Retina (tissue), 1 donor: Measurements from ENCODE around the gene MSX1.

Experiments
- DNase-seq: peaks from one replicate; pipeline ENCODE4 v3.0.0-alpha.2; 2016

MSX1 gene

GRCh38 chr4:4870576-4871241 lies 11.2 kb downstream of the MSX1 start:
- no peak for DNase-seq

GRCh38 chr4:4871242-4871572 lies 11.7 kb downstream of the MSX1 start:
- DNase-seq: peak; percentile 55

GRCh38 chr4:4871573-4872313 lies 12.3 kb downstream of the MSX1 start:
- DNase-seq: no peak

- DNase-seq: no peak
Observed at GRCh38 chr4:4872314-4872903, 12.9 kb downstream of the MSX1 start.

- no peak for DNase-seq
Observed at GRCh38 chr4:4873203-4873602, 13.7 kb downstream of the MSX1 start.

DNA sequence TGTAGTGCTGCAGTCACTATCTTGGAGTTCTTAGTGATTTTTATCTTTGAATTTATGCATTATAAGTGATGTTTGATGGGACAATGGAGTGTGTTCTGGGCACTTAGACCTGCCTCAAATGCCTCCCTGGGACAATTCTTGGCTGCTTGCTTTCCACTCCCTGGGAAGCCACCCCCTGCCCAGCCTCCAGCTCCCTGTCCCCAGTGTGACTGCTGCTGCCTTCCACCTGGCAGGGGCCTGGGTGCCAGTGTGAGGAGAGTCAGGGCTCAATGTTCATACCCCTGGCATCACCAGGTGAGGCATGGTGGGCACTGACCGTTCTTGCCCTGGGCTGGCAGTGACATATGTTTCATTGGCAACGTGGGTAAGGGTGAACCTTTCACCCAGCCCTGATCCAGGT lies 14.8 kb downstream of the MSX1 start:
- DNase-seq: no peak

- no peak for DNase-seq
Observed at GRCh38 chr4:4875147-4875546, 15.7 kb downstream of the MSX1 start.

DNA sequence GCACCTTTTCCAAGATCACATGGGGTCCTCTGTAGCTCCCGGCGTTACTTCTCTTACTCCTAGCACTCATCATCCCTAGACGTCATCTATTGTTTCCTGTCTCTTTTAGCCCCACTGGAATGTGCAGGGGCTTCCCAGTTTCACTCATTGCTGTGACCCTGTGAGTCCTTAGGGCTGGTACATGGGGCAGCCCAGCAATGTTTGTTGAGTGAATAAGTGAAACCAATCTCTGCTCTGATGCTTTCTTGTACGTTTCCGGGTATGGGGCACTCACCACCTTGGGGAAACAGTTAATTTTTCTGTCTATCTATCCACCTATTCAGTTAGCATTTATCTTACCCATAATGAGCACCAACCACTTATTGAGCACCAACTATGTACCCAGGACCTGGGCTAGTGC lies 16.1 kb downstream of the MSX1 start:
- no peak for DNase-seq

DNA sequence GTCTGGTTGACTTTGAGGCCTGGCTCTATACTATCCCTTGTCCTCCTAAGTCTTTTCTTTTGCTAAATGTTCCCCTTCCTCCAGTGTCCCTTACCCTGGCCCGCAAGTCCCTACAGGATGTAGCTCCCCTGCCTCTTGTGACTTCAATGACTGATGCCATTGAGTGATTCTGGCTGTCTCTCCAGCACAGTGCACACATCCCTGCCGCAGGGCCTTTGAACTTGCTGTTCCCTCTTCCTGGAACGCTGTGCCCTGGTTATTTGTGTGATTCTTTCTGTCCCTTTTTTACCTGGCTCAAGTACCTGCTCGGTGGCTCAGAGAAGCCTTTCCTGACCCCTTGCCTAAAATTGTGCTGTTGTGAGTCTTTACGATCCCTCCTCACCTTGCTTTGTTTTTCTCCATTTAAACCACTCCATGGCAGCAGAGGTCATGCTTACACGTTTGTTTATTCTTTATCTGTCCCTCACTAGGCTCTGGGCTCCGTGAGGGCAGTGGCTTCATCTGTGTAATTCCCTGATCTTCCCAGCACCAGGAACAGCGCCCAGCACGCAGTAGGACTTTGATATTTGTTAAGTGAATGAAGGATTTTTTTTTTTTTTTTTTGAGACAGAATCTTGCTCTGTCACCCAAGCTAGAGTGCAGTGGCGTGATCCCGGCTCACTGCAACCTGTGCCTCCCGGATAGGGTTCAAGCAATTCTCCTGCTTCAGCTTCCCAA lies 17.6 kb downstream of the MSX1 start:
- no peak for DNase-seq

DNA sequence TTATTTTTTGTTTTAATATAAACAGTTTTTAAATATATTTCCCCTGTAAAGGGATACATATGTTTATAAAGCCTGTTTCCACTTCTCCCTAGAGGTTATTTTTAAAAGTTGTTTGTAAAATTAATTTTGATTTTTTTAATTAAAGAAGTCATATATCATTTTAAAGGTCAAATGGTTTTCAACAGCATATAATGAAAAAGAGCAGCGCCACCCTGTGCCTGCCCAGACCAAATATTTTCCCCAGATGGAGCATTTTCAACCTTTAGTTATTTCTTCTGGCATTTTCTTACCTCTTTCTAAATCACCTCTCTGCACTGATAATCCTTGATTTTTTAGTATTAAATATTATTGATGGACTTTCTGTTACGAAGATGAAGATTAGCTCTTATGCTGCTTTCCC lies 21.0 kb downstream of the MSX1 start:
- no peak for DNase-seq

DNA sequence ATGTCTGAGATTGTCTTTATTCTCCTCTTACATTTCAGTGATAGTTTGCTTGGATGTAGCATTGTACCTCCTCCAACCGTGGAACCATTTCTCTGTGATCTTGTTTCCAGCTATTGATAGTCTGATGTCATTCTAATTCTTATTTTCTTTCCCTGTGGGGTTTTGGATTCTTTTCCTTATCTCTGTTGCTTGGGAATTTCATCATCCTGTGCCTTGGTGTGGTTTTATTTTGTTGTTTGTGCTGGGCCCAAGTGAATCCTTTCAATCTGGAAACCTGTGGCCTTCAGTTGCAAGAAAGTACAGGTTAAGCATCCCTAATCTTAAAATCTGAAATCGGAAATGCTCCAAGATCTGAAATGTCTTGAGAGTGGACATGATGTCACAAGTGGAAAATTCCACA lies 22.0 kb downstream of the MSX1 start:
- DNase-seq: no peak

DNA sequence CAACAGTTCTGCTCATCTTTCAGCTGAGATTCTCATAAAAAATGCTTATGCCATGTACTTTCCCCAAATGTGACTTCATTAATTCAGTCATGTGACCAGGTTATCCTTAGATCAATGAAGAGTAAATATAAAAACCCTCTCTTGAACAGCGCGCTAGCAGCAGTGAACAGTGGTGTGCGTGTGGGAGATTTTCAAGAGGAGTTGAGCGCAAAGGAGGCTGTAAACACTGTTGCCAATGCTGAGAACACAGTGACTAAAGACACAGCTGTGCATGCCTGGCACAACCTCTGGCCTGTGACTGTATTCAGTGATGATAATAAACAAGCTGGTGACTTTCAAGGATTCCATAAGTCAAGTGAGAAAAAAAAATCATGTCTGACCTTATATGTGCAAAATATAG lies 25.1 kb downstream of the MSX1 start:
- no peak for DNase-seq

DNA sequence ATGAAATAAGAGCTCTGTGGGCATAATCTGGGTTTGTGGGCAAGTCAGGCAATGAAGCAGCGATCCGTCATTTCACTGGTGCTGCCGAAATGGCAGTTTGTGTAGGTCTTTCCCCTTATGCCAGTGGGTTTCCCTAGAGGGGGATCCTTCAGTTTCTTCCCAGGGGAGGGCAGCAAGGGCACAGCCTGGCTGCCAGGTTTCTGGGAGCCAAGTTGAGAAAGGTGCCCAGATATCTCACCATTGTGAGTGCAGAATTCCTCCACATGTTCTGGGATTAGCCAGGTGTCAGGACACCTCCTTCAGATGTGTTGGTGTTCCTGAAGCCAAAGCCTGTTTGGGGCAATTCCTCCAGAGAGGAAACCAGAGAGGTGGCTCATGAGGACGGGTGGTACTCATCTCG lies 28.0 kb downstream of the MSX1 start:
- DNase-seq: no peak

DNA sequence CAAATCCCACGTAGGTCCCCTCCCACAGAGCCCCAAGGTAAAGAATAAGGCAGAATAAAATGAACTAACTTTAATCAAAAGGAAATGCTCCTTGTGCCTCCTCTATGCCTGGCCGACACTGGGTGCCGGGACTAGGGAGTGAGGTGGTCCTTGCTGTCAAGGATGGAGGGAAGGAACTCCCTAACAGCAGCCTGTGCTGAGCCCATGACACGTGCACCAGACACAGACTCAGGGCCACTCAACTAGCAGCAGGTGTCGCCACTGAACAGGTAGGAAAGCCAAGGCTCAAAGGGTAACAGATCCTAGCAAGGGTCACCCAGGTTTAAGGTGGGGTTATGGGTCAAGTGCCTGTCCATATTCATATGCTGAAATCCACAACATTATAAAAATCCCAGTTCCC lies 29.2 kb downstream of the MSX1 start:
- no peak for DNase-seq

GRCh38 chr4:4889781-4890180 lies 30.3 kb downstream of the MSX1 start:
- DNase-seq: no peak

GRCh38 chr4:4890574-4891255 lies 31.2 kb downstream of the MSX1 start:
- no peak for DNase-seq

GRCh38 chr4:4893721-4894120 lies 34.3 kb downstream of the MSX1 start:
- no peak for DNase-seq

DNA sequence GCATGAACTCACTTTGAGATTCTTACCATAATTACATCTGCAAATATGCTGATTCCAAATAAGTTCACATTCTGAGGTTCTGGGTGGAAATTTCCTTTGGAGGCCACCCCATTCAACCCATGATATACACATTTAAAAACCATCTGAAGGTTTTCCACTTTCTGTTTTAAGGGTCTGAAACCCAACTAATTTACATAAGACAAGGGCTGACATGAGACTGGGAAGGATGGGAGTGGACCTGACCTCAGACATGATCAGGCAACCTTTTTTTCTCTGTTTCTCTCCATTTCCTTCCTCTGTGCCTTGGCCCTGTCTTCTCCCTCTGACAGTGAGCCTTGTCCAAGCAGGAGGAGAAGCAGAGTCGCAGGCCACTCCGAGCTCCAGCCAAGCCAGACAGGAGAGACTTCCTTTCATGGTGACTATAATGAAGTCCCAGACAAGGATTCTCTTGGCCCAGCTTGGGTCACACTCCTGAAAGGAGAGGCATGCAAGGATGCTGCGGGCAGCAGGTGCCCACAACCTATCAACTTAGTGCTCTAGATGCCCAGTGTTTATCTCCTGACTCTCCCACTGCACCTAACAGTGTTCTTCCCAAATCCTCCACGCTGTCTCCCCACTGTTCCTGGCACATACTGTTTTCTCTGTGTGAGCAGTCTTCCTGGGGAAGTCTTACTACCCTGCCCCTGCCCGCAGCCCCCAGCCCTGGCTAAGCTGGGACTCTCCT lies 39.9 kb downstream of the MSX1 start:
- DNase-seq: no peak

DNA sequence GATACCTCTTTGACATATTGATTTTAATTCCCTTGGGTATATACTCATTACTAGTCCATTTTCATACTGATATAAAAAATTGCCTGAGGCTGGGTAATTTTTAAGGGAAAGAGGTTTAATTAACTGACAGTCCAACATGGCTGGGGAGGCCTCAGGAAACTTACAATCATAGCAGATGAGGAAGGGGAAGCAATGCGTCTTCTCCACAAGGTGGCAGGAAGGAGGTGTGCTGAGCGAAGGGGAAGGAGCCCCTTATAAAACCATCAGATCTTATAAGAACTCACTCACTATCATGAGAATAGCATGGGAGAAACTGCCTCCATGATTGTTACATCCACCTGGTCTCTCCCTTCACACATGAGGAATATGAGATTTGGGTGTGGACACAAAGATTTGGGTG lies 42.4 kb downstream of the MSX1 start:
- no peak for DNase-seq

- DNase-seq: no peak
Observed at GRCh38 chr4:4912155-4912554, 52.7 kb downstream of the MSX1 start.

- no peak for DNase-seq
Observed at GRCh38 chr4:4913147-4913561, 53.7 kb downstream of the MSX1 start.
